ENCODE measurements around the gene SMC3. TPM values are rescaled to one million over a fixed set of nuclear protein-coding genes. Genes with fewer than 3 reads are reported as not detected.
"Not testable (repeated sequence)": the region's sequence is repeated elsewhere in the genome, so short reads cannot be mapped to it uniquely, and the experiment has no call there.

Gene SMC3
- total RNA-seq, 2 donors from 2014 or later: 66.0 to 75.9 TPM

DNA sequence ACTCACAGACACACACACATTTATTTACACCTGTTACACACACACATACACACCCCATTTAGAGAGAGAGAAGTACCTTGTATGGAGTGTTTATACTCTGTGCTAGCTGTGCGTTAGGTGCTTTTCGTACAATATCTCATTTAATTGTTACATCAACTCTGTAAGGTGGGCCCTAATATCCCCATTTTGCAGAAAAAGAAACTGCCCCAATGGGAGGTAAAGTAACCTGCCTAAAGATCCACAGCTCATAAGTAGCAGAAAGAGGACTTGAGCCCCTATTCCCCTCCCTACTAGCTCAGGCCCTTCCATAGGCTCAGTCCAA, 52.9 kb downstream of the SMC3 start:
- no peak overlapping the region for H3K9ac ChIP-seq (ENCODE audit: extremely low read depth, low read length, poor library complexity, severe bottlenecking)
- H3K4me1 ChIP-seq (ENCODE audit: control insufficient read depth, insufficient read depth, low read length): peaks cover 5% of the 10 kb centered on the region
- no peak overlapping the region for H3K27ac ChIP-seq (ENCODE audit: low read depth, low read length)
- no peaks in the 10 kb centered on the region for H3K36me3 ChIP-seq (ENCODE audit: control insufficient read depth, insufficient read depth, low read length)
- no peaks in the 10 kb centered on the region for H3K9me3 ChIP-seq (ENCODE audit: control insufficient read depth, low read length)
- TF ChIP-seq, protein P1, sequence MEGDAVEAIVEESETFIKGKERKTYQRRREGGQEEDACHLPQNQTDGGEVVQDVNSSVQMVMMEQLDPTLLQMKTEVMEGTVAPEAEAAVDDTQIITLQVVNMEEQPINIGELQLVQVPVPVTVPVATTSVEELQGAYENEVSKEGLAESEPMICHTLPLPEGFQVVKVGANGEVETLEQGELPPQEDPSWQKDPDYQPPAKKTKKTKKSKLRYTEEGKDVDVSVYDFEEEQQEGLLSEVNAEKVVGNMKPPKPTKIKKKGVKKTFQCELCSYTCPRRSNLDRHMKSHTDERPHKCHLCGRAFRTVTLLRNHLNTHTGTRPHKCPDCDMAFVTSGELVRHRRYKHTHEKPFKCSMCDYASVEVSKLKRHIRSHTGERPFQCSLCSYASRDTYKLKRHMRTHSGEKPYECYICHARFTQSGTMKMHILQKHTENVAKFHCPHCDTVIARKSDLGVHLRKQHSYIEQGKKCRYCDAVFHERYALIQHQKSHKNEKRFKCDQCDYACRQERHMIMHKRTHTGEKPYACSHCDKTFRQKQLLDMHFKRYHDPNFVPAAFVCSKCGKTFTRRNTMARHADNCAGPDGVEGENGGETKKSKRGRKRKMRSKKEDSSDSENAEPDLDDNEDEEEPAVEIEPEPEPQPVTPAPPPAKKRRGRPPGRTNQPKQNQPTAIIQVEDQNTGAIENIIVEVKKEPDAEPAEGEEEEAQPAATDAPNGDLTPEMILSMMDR (conservative IDR thresholded peaks at IDR 0.05): no peak
- Mint-ChIP-seq H3K27me3 (ENCODE audit: insufficient read depth) (peaks cover 2% of the 10 kb centered on the region), H3K4me3 (no peak overlapping the region), H3K9me3 (no peaks in the 10 kb centered on the region), H3K27ac (no peak overlapping the region), H3K36me3 (ENCODE audit: low read depth) (no peaks in the 10 kb centered on the region), H3K4me1 (peaks cover 12% of the 10 kb centered on the region)
- H3K27me3 ChIP-seq (ENCODE audit: control insufficient read depth, insufficient read depth, low read length, poor library complexity, severe bottlenecking): no peaks in the 10 kb centered on the region
- H3K4me3 ChIP-seq (ENCODE audit: low read length): no peak overlapping the region
- 96 to 100% methylated on average over 2 of the region's 2 CpGs for WGBS, 2 experiments (ENCODE audit: insufficient coverage in 1 of 2, insufficient read length in 1 of 2)
- DNase-seq: no peak

DNA sequence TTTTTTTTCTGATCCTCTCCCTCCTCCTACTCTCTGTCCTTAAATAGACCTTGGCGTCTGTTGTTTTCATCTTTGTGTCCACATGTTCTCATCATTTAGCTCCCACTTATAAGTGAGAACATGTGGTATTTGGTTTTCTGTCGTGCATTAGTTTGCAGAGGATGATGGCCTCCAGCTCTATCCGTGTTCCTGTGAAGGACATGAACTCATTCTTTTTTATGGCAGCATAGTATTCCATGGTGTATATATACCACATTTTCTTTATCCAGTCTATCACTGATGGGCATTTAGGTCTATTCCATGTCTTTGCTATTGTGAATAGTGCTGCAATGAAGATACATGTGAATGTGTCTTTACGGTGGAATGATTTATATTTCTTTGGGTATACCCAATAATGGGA, 55.8 kb downstream of the SMC3 start:
- H3K27ac ChIP-seq (ENCODE audit: low read depth, low read length); H3K9ac ChIP-seq (ENCODE audit: extremely low read depth, low read length, poor library complexity, severe bottlenecking); H3K4me1 ChIP-seq (ENCODE audit: control insufficient read depth, insufficient read depth, low read length); H3K36me3 ChIP-seq (ENCODE audit: control insufficient read depth, insufficient read depth, low read length); H3K36me3 Mint-ChIP-seq (ENCODE audit: low read depth); H3K27me3 Mint-ChIP-seq (ENCODE audit: insufficient read depth); H3K9me3 ChIP-seq (ENCODE audit: control insufficient read depth, low read length); H3K4me3 ChIP-seq (ENCODE audit: low read length); H3K27ac Mint-ChIP-seq; H3K27me3 ChIP-seq (ENCODE audit: control insufficient read depth, insufficient read depth, low read length, poor library complexity, severe bottlenecking); H3K4me3 Mint-ChIP-seq; H3K9me3 Mint-ChIP-seq; DNase-seq: not testable (repeated sequence)
- peaks cover 14% of the 10 kb centered on the region for H3K4me1 Mint-ChIP-seq
- 92 to 93% methylated on average over 2 to 4 of the region's 4 CpGs for WGBS, 2 experiments (ENCODE audit: insufficient coverage in 1 of 2, insufficient read length in 1 of 2)

DNA sequence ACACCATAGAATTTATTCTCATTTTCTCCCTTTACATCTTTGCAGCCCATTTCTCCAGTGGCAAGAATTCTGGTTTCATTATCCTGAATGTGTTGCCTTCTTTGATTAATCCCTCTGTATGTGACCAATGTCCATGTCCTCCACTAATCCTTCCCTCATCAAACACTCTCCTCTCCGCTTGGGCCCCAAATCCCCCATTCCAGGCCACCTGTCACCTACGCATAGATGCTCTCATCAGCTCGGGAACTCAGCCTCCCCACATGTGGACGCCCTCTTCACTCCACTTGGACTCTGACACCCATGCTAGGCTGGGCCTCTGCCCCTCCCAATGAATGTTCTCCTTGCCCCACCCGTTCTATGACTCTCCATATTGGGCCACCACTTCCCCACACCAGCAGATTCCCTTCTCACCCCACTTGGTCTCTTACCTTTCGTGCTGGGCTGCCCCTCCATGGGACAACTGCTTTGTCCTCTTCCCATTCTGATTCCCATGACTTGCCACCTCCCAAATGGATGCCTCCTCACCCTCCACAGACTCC, 57.9 kb downstream of the SMC3 start:
- H3K4me1 ChIP-seq (ENCODE audit: control insufficient read depth, insufficient read depth, low read length): peaks cover 4% of the 10 kb centered on the region
- TF ChIP-seq, protein P1 (conservative IDR thresholded peaks at IDR 0.05): no peak
- H3K9me3 Mint-ChIP-seq: no peaks in the 10 kb centered on the region
- no peak overlapping the region for H3K27ac ChIP-seq (ENCODE audit: low read depth, low read length)
- H3K36me3 ChIP-seq (ENCODE audit: control insufficient read depth, insufficient read depth, low read length): no peaks in the 10 kb centered on the region
- H3K27ac Mint-ChIP-seq: no peak overlapping the region
- WGBS, 2 experiments (ENCODE audit: insufficient coverage in 1 of 2, insufficient read length in 1 of 2): 88 to 90% methylated on average over 3 to 6 of the region's 6 CpGs
- H3K9ac ChIP-seq (ENCODE audit: extremely low read depth, low read length, poor library complexity, severe bottlenecking): no peak overlapping the region
- H3K9me3 ChIP-seq (ENCODE audit: control insufficient read depth, low read length): no peaks in the 10 kb centered on the region
- H3K27me3 Mint-ChIP-seq (ENCODE audit: insufficient read depth): no peaks in the 10 kb centered on the region
- H3K4me3 Mint-ChIP-seq: no peak overlapping the region
- peaks cover 20% of the 10 kb centered on the region for H3K4me1 Mint-ChIP-seq
- H3K4me3 ChIP-seq (ENCODE audit: low read length): no peak overlapping the region
- no peak for DNase-seq
- no peaks in the 10 kb centered on the region for H3K36me3 Mint-ChIP-seq (ENCODE audit: low read depth)
- H3K27me3 ChIP-seq (ENCODE audit: control insufficient read depth, insufficient read depth, low read length, poor library complexity, severe bottlenecking): no peaks in the 10 kb centered on the region
